ENCODE data around the gene ERICH4. TPM values are rescaled to one million over a fixed set of nuclear protein-coding genes. Genes with fewer than 3 reads are reported as not detected.
"Not testable (repeated sequence)": the region's sequence is repeated elsewhere in the genome, so short reads cannot be mapped to it uniquely, and the experiment has no call there.

ERICH4 gene
- total RNA-seq, 4 donors from 2014 or later, result not detected

DNA sequence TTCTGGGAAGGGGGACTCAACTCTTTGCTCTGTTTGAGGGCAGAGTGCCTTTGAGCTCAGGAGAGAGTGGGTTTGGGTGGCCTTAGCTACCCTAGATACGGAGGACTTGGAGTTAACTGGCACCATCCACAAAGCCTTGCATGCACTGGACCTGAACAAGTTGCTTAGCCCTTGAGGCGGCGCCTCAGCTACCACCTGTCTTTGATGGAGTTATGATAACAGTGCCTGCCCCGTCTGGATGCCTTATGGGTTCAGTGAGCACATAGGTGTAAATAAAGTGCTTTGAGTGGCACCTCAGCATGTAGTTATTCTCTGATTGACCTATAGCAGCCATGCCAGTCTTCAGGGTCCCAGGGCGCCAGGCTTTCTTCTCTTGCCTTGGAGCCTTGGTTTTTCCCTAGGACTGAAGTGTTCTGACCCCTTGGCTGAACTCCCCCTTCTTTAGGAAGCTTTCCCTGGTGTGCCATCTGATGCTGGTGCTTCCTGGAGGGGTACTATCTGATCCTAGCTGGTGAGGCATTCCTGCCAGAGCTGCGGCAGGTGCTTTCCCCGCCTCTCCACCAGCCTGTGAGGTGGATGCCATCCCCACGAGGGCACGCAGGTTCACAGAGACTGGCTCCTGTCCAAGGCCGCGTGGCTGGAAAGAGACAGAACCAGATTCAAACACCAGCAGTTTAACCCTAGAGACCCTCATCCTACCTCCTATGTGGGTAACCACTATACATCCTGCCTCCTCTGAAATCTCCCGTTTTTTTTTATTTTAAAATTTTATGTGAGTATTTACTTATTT is 39.6 kb upstream of the ERICH4 start:
- DNase-seq (ENCODE audit: extremely low spot score), result no peak
- TF ChIP-seq CTCF (IDR thresholded peaks at IDR 0.05) (no peak), POLR2A (IDR thresholded peaks at IDR 0.05; ENCODE audit: low read depth) (no peak), POLR2AphosphoS5 (IDR thresholded peaks at IDR 0.05) (no peak), EP300 (IDR thresholded peaks at IDR 0.05) (no peak)
- intact Hi-C loops (cut with DNase I), result no loop called here
- no peak overlapping the region for H3K4me3 ChIP-seq
- H3K27ac ChIP-seq (replicated peaks in 1 of 4), result no peak overlapping the region
- H3K9me3 ChIP-seq, result no peaks in the 10 kb centered on the region
- 68% methylated on average over 12 of the region's 12 CpGs for whole genome bisulfite sequencing
- H3K27me3 ChIP-seq, result no peaks in the 10 kb centered on the region
- H3K4me1 ChIP-seq, result peaks cover 46 to 63% (median 60%) of the 10 kb centered on the region in 4 donors
- peaks cover 0 to 30% (median 5%) of the 10 kb centered on the region in 4 donors for H3K36me3 ChIP-seq

- WGBS, result 79% methylated on average over 5 of the region's 6 CpGs
Observed at GRCh38 chr19:41405776-41406175, 37.2 kb upstream of the ERICH4 start.

GRCh38 chr19:41407271-41407670 is 35.7 kb upstream of the ERICH4 start:
- Histone ChIP-seq H3K27me3 (no peaks in the 10 kb centered on the region), H3K9me3 (no peaks in the 10 kb centered on the region), H3K36me3 (peaks cover 8 to 34% (median 16%) of the 10 kb centered on the region in 4 donors), H3K4me1 (peaks cover 54 to 75% (median 70%) of the 10 kb centered on the region in 4 donors), H3K4me3 (no peak overlapping the region), H3K27ac (replicated peaks in 1 of 4) (no peak overlapping the region)
- intact Hi-C loops (cut with DNase I), result no loop called here
- no peak for DNase-seq (ENCODE audit: extremely low spot score)
- 60% methylated on average over 4 of the region's 4 CpGs for WGBS
- TF ChIP-seq POLR2AphosphoS5 (IDR thresholded peaks at IDR 0.05), result no peak
- TF ChIP-seq EP300 (IDR thresholded peaks at IDR 0.05), result no peak
- TF ChIP-seq CTCF (IDR thresholded peaks at IDR 0.05), result no peak
- TF ChIP-seq POLR2A (IDR thresholded peaks at IDR 0.05; ENCODE audit: low read depth), result no peak

More at GRCh38 chr19:41405776-41406175, 37.2 kb upstream of the ERICH4 start:
- H3K36me3 ChIP-seq, result peaks cover 4 to 34% (median 8%) of the 10 kb centered on the region in 4 donors
- H3K9me3 ChIP-seq, result no peaks in the 10 kb centered on the region
- no peak for TF ChIP-seq EP300 (IDR thresholded peaks at IDR 0.05)
- TF ChIP-seq CTCF (IDR thresholded peaks at IDR 0.05), result no peak
- no peak for TF ChIP-seq POLR2A (IDR thresholded peaks at IDR 0.05; ENCODE audit: low read depth)
- no peak for TF ChIP-seq POLR2AphosphoS5 (IDR thresholded peaks at IDR 0.05)
- H3K4me3 ChIP-seq, result no peak overlapping the region
- DNase-seq (ENCODE audit: extremely low spot score), result no peak
- no peaks in the 10 kb centered on the region for H3K27me3 ChIP-seq
- peaks cover 50 to 70% (median 66%) of the 10 kb centered on the region in 4 donors for H3K4me1 ChIP-seq
- intact Hi-C loops (cut with DNase I), result no loop called here
- H3K27ac ChIP-seq (replicated peaks in 1 of 4), result peak overlapping the region in 1 of 4 donors; percentile 18

GRCh38 chr19:41408256-41408655 is 34.7 kb upstream of the ERICH4 start:
- DNase-seq (ENCODE audit: extremely low spot score), result no peak
- 71% methylated on average over 4 of the region's 4 CpGs for WGBS
- Histone ChIP-seq H3K36me3 (peaks cover 9 to 39% (median 24%) of the 10 kb centered on the region in 4 donors), H3K9me3 (no peaks in the 10 kb centered on the region), H3K27ac (replicated peaks in 1 of 4) (no peak overlapping the region), H3K27me3 (no peaks in the 10 kb centered on the region), H3K4me1 (peaks cover 53 to 71% (median 66%) of the 10 kb centered on the region in 4 donors), H3K4me3 (no peak overlapping the region)
- intact Hi-C loops (cut with DNase I), result no loop called here
- no peak for TF ChIP-seq CTCF (IDR thresholded peaks at IDR 0.05)
- TF ChIP-seq EP300 (IDR thresholded peaks at IDR 0.05), result no peak
- no peak for TF ChIP-seq POLR2AphosphoS5 (IDR thresholded peaks at IDR 0.05)
- no peak for TF ChIP-seq POLR2A (IDR thresholded peaks at IDR 0.05; ENCODE audit: low read depth)

DNA sequence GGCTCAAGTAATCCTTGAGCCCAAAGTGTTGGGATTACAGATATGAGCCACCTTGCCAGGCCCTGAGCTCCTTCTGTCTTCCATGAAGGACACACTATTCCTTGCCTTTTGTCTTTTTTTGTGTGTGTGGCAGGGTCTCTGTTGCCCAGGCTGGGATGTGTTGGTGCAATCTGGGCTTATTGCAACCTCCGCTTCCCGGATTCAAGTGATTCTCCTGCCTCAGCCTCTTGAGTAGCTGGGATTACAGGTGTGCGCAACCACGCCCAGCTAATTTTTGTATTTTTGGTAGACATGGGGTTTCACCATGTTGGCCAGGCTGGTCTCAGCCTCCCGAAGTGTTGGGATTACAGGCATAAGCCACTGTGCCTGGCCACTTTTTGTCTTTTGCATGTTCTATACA is 34.1 kb upstream of the ERICH4 start:
- intact Hi-C loops (cut with DNase I); DNase-seq (ENCODE audit: extremely low spot score); H3K27me3 ChIP-seq; H3K4me3 ChIP-seq; H3K9me3 ChIP-seq: not testable (repeated sequence)
- Histone ChIP-seq H3K4me1 (peaks cover 48 to 65% (median 61%) of the 10 kb centered on the region in 4 donors), H3K27ac (replicated peaks in 1 of 4) (peak overlapping the region; percentile 4 to 46 (median 22)), H3K36me3 (peaks cover 14 to 43% (median 30%) of the 10 kb centered on the region in 4 donors)
- WGBS, result 98% methylated on average over 5 of the region's 5 CpGs

All from esophagus muscularis mucosa (tissue), 4 donors.